Measurements from ENCODE around the gene ATG5.

Gene ATG5

GRCh38 chr6:106180208-106180607 is 145.4 kb downstream of the ATG5 start:
- H4K5ac ChIP-seq (ENCODE audit: low read length): no peak overlapping the region
- no peak overlapping the region for H3K4me2 ChIP-seq (ENCODE audit: low read length)
- H3K56ac ChIP-seq (ENCODE audit: low read length): no peak overlapping the region
- H3K27me3 ChIP-seq (ENCODE audit: insufficient read depth, low read length, poor library complexity): no peaks in the 10 kb centered on the region
- H3K18ac ChIP-seq (ENCODE audit: low read length): no peak overlapping the region
- no peaks in the 10 kb centered on the region for H3K79me1 ChIP-seq (ENCODE audit: low read length)
- DNase-seq: no peak
- H2BK5ac ChIP-seq (ENCODE audit: low read length): no peak overlapping the region
- no peak overlapping the region for H3K4ac ChIP-seq (ENCODE audit: low read depth, low read length)
- H2AK5ac ChIP-seq (ENCODE audit: low read length): no peak overlapping the region
- H3K79me2 ChIP-seq (ENCODE audit: control insufficient read depth, insufficient read depth, low read length): no peaks in the 10 kb centered on the region
- H2BK15ac ChIP-seq (replicated peaks; ENCODE audit: low read depth): no peak overlapping the region
- H3K27ac ChIP-seq (ENCODE audit: low read depth, low read length): no peak overlapping the region
- H3K23ac ChIP-seq (ENCODE audit: low read length): no peak overlapping the region
- no CpG with 5 or more reads among the region's 4 CpGs for WGBS (ENCODE audit: extremely low coverage, insufficient coverage, low lambda C conversion rate)
- H3K9ac ChIP-seq (ENCODE audit: low read length): no peak overlapping the region
- H3K4me3 ChIP-seq (ENCODE audit: low read length): no peak overlapping the region
- H3K4me1 ChIP-seq (ENCODE audit: control insufficient read depth, low read depth, low read length): no peaks in the 10 kb centered on the region
- no peak overlapping the region for H2BK120ac ChIP-seq (ENCODE audit: low read depth, low read length)
- no peaks in the 10 kb centered on the region for H3K36me3 ChIP-seq (ENCODE audit: control insufficient read depth, insufficient read depth, low read length)
- no peak overlapping the region for H4K8ac ChIP-seq (ENCODE audit: low read depth, low read length)

GRCh38 chr6:106178900-106179299 is 146.7 kb downstream of the ATG5 start:
- Histone ChIP-seq H2AK5ac (ENCODE audit: low read length) (no peak overlapping the region), H4K8ac (ENCODE audit: low read depth, low read length) (no peak overlapping the region), H3K4me3 (ENCODE audit: low read length) (no peak overlapping the region), H3K9ac (ENCODE audit: low read length) (no peak overlapping the region), H3K27ac (ENCODE audit: low read depth, low read length) (no peak overlapping the region), H3K4me2 (ENCODE audit: low read length) (no peak overlapping the region), H3K18ac (ENCODE audit: low read length) (no peak overlapping the region), H3K36me3 (ENCODE audit: control insufficient read depth, insufficient read depth, low read length) (no peaks in the 10 kb centered on the region), H2BK5ac (ENCODE audit: low read length) (no peak overlapping the region), H3K4ac (ENCODE audit: low read depth, low read length) (no peak overlapping the region), H3K56ac (ENCODE audit: low read length) (no peak overlapping the region), H4K5ac (ENCODE audit: low read length) (no peak overlapping the region), H3K23ac (ENCODE audit: low read length) (no peak overlapping the region), H3K27me3 (ENCODE audit: insufficient read depth, low read length, poor library complexity) (no peaks in the 10 kb centered on the region), H2BK120ac (ENCODE audit: low read depth, low read length) (no peak overlapping the region), H3K79me1 (ENCODE audit: low read length) (no peaks in the 10 kb centered on the region), H2BK15ac (replicated peaks; ENCODE audit: low read depth) (no peak overlapping the region), H3K4me1 (ENCODE audit: control insufficient read depth, low read depth, low read length) (no peaks in the 10 kb centered on the region), H3K79me2 (ENCODE audit: control insufficient read depth, insufficient read depth, low read length) (no peaks in the 10 kb centered on the region)
- DNase-seq: no peak
- 100% methylated on average over 2 of the region's 3 CpGs for WGBS (ENCODE audit: extremely low coverage, insufficient coverage, low lambda C conversion rate)

- no peaks in the 10 kb centered on the region for H3K36me3 ChIP-seq (ENCODE audit: control insufficient read depth, insufficient read depth, low read length)
- no peak overlapping the region for H2BK120ac ChIP-seq (ENCODE audit: low read depth, low read length)
- H3K4me2 ChIP-seq (ENCODE audit: low read length): no peak overlapping the region
- no peak overlapping the region for H3K18ac ChIP-seq (ENCODE audit: low read length)
- no peak overlapping the region for H4K8ac ChIP-seq (ENCODE audit: low read depth, low read length)
- no peak overlapping the region for H2BK5ac ChIP-seq (ENCODE audit: low read length)
- no peaks in the 10 kb centered on the region for H3K27me3 ChIP-seq (ENCODE audit: insufficient read depth, low read length, poor library complexity)
- H3K23ac ChIP-seq (ENCODE audit: low read length): no peak overlapping the region
- no peak overlapping the region for H3K4ac ChIP-seq (ENCODE audit: low read depth, low read length)
- no CpG with 5 or more reads among the region's 2 CpGs for WGBS (ENCODE audit: extremely low coverage, insufficient coverage, low lambda C conversion rate)
- no peak overlapping the region for H3K56ac ChIP-seq (ENCODE audit: low read length)
- no peak overlapping the region for H3K4me3 ChIP-seq (ENCODE audit: low read length)
- H3K4me1 ChIP-seq (ENCODE audit: control insufficient read depth, low read depth, low read length): no peaks in the 10 kb centered on the region
- H2BK15ac ChIP-seq (replicated peaks; ENCODE audit: low read depth): no peak overlapping the region
- no peak for DNase-seq
- no peak overlapping the region for H3K9ac ChIP-seq (ENCODE audit: low read length)
- H4K5ac ChIP-seq (ENCODE audit: low read length): no peak overlapping the region
- H3K27ac ChIP-seq (ENCODE audit: low read depth, low read length): no peak overlapping the region
- H3K79me1 ChIP-seq (ENCODE audit: low read length): no peaks in the 10 kb centered on the region
- H3K79me2 ChIP-seq (ENCODE audit: control insufficient read depth, insufficient read depth, low read length): no peaks in the 10 kb centered on the region
- H2AK5ac ChIP-seq (ENCODE audit: low read length): no peak overlapping the region
These were observed 147.8 kb downstream of the ATG5 start for GRCh38 chr6:106177786-106178185.

GRCh38 chr6:106173124-106173879 is 152.3 kb downstream of the ATG5 start:
- Histone ChIP-seq H3K27me3 (ENCODE audit: insufficient read depth, low read length, poor library complexity) (no peaks in the 10 kb centered on the region), H3K9ac (ENCODE audit: low read length) (no peak overlapping the region), H3K79me2 (ENCODE audit: control insufficient read depth, insufficient read depth, low read length) (no peaks in the 10 kb centered on the region), H3K36me3 (ENCODE audit: control insufficient read depth, insufficient read depth, low read length) (no peaks in the 10 kb centered on the region), H3K56ac (ENCODE audit: low read length) (no peak overlapping the region), H2BK5ac (ENCODE audit: low read length) (no peak overlapping the region), H3K4me1 (ENCODE audit: control insufficient read depth, low read depth, low read length) (no peaks in the 10 kb centered on the region), H2BK120ac (ENCODE audit: low read depth, low read length) (no peak overlapping the region), H2AK5ac (ENCODE audit: low read length) (no peak overlapping the region), H3K79me1 (ENCODE audit: low read length) (no peaks in the 10 kb centered on the region), H3K27ac (ENCODE audit: low read depth, low read length) (no peak overlapping the region), H4K8ac (ENCODE audit: low read depth, low read length) (no peak overlapping the region), H3K4me2 (ENCODE audit: low read length) (no peak overlapping the region), H4K5ac (ENCODE audit: low read length) (no peak overlapping the region), H3K18ac (ENCODE audit: low read length) (no peak overlapping the region), H3K4ac (ENCODE audit: low read depth, low read length) (no peak overlapping the region), H3K4me3 (ENCODE audit: low read length) (no peak overlapping the region), H3K23ac (ENCODE audit: low read length) (no peak overlapping the region), H2BK15ac (replicated peaks; ENCODE audit: low read depth) (no peak overlapping the region)
- WGBS (ENCODE audit: extremely low coverage, insufficient coverage, low lambda C conversion rate): no CpG with 5 or more reads among the region's 2 CpGs
- DNase-seq: no peak

GRCh38 chr6:106170030-106170791 is 155.3 kb downstream of the ATG5 start:
- Histone ChIP-seq H3K27ac (ENCODE audit: low read depth, low read length) (no peak overlapping the region), H3K4me2 (ENCODE audit: low read length) (no peak overlapping the region), H2BK15ac (replicated peaks; ENCODE audit: low read depth) (no peak overlapping the region), H3K36me3 (ENCODE audit: control insufficient read depth, insufficient read depth, low read length) (no peaks in the 10 kb centered on the region), H3K4ac (ENCODE audit: low read depth, low read length) (no peak overlapping the region), H2BK120ac (ENCODE audit: low read depth, low read length) (no peak overlapping the region), H3K18ac (ENCODE audit: low read length) (no peak overlapping the region), H2BK5ac (ENCODE audit: low read length) (no peak overlapping the region), H3K23ac (ENCODE audit: low read length) (no peak overlapping the region), H2AK5ac (ENCODE audit: low read length) (no peak overlapping the region), H3K79me1 (ENCODE audit: low read length) (no peaks in the 10 kb centered on the region), H3K4me1 (ENCODE audit: control insufficient read depth, low read depth, low read length) (no peaks in the 10 kb centered on the region), H3K9ac (ENCODE audit: low read length) (no peak overlapping the region), H4K5ac (ENCODE audit: low read length) (no peak overlapping the region), H3K79me2 (ENCODE audit: control insufficient read depth, insufficient read depth, low read length) (no peaks in the 10 kb centered on the region), H3K56ac (ENCODE audit: low read length) (no peak overlapping the region), H3K4me3 (ENCODE audit: low read length) (no peak overlapping the region), H3K27me3 (ENCODE audit: insufficient read depth, low read length, poor library complexity) (no peaks in the 10 kb centered on the region), H4K8ac (ENCODE audit: low read depth, low read length) (no peak overlapping the region)
- no CpG with 5 or more reads among the region's 5 CpGs for WGBS (ENCODE audit: extremely low coverage, insufficient coverage, low lambda C conversion rate)
- DNase-seq: no peak
